ENCODE results near the gene URB2. TPM values are rescaled to one million over a fixed set of nuclear protein-coding genes. Genes with fewer than 3 reads are reported as not detected.

URB2 gene
- total RNA-seq, 1 experiment from 2014 or later: 24.6 TPM

GRCh38 chr1:229694053-229694693 is 68.1 kb downstream of the URB2 start (continued):
- TF ChIP-seq, protein P1, sequence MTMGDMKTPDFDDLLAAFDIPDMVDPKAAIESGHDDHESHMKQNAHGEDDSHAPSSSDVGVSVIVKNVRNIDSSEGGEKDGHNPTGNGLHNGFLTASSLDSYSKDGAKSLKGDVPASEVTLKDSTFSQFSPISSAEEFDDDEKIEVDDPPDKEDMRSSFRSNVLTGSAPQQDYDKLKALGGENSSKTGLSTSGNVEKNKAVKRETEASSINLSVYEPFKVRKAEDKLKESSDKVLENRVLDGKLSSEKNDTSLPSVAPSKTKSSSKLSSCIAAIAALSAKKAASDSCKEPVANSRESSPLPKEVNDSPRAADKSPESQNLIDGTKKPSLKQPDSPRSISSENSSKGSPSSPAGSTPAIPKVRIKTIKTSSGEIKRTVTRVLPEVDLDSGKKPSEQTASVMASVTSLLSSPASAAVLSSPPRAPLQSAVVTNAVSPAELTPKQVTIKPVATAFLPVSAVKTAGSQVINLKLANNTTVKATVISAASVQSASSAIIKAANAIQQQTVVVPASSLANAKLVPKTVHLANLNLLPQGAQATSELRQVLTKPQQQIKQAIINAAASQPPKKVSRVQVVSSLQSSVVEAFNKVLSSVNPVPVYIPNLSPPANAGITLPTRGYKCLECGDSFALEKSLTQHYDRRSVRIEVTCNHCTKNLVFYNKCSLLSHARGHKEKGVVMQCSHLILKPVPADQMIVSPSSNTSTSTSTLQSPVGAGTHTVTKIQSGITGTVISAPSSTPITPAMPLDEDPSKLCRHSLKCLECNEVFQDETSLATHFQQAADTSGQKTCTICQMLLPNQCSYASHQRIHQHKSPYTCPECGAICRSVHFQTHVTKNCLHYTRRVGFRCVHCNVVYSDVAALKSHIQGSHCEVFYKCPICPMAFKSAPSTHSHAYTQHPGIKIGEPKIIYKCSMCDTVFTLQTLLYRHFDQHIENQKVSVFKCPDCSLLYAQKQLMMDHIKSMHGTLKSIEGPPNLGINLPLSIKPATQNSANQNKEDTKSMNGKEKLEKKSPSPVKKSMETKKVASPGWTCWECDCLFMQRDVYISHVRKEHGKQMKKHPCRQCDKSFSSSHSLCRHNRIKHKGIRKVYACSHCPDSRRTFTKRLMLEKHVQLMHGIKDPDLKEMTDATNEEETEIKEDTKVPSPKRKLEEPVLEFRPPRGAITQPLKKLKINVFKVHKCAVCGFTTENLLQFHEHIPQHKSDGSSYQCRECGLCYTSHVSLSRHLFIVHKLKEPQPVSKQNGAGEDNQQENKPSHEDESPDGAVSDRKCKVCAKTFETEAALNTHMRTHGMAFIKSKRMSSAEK (CRISPR knock-in tag; IDR thresholded peaks at IDR 0.05; ENCODE audit: borderline replicate concordance): no peak
- TF ChIP-seq TEAD1 (CRISPR knock-in tag; IDR thresholded peaks at IDR 0.05): peak; percentile 69; the same call in 1 of the 2 replicates
- no peak for TF ChIP-seq SOX15 (CRISPR knock-in tag; IDR thresholded peaks at IDR 0.05)
- TF ChIP-seq CBFB (CRISPR knock-in tag; IDR thresholded peaks at IDR 0.05; ENCODE audit: low read depth): no peak
- TF ChIP-seq ZNF396 (CRISPR knock-in tag; IDR thresholded peaks at IDR 0.05; ENCODE audit: borderline replicate concordance): no peak
- no peak for TF ChIP-seq SMAD3 (CRISPR knock-in tag; IDR thresholded peaks at IDR 0.05; ENCODE audit: borderline replicate concordance)
- 0 out of 2 replicates have a peak, but pooled peaks have one; percentile 33 for TF ChIP-seq PRRX2 (CRISPR knock-in tag; IDR thresholded peaks at IDR 0.05)
- TF ChIP-seq AR (CRISPR knock-in tag; IDR thresholded peaks at IDR 0.05): no peak
- TF ChIP-seq ZNF416 (CRISPR knock-in tag; IDR thresholded peaks at IDR 0.05): no peak
- TF ChIP-seq, protein P2, sequence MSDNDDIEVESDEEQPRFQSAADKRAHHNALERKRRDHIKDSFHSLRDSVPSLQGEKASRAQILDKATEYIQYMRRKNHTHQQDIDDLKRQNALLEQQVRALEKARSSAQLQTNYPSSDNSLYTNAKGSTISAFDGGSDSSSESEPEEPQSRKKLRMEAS (CRISPR knock-in tag; IDR thresholded peaks at IDR 0.05): peak; percentile 68; the same call in 1 of the 2 replicates
- no peak for TF ChIP-seq JUN (CRISPR knock-in tag; IDR thresholded peaks at IDR 0.05)
- TF ChIP-seq E2F4 (CRISPR knock-in tag; IDR thresholded peaks at IDR 0.05; ENCODE audit: borderline replicate concordance, low read depth): no peak
- TF ChIP-seq MXD4 (CRISPR knock-in tag; IDR thresholded peaks at IDR 0.05; ENCODE audit: borderline replicate concordance): no peak
- TF ChIP-seq ZNF425 (CRISPR knock-in tag; conservative IDR thresholded peaks at IDR 0.05): no peak
- TF ChIP-seq, protein P3, sequence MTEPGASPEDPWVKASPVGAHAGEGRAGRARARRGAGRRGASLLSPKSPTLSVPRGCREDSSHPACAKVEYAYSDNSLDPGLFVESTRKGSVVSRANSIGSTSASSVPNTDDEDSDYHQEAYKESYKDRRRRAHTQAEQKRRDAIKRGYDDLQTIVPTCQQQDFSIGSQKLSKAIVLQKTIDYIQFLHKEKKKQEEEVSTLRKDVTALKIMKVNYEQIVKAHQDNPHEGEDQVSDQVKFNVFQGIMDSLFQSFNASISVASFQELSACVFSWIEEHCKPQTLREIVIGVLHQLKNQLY (CRISPR knock-in tag; IDR thresholded peaks at IDR 0.05): no peak
- no peak for TF ChIP-seq ZNF317 (CRISPR knock-in tag; IDR thresholded peaks at IDR 0.05; ENCODE audit: borderline replicate concordance, low read depth)
- TF ChIP-seq HMGXB4 (CRISPR knock-in tag; IDR thresholded peaks at IDR 0.05): no peak
- 0 out of 2 replicates have a peak, but pooled peaks have one; percentile 33 for TF ChIP-seq ZBTB43 (CRISPR knock-in tag; IDR thresholded peaks at IDR 0.05)
- TF ChIP-seq GRHL2 (CRISPR knock-in tag; IDR thresholded peaks at IDR 0.05; ENCODE audit: insufficient replicate concordance, severe bottlenecking): no peak
- no peak for TF ChIP-seq E2F1 (CRISPR knock-in tag; IDR thresholded peaks at IDR 0.05)
- TF ChIP-seq, protein P4, sequence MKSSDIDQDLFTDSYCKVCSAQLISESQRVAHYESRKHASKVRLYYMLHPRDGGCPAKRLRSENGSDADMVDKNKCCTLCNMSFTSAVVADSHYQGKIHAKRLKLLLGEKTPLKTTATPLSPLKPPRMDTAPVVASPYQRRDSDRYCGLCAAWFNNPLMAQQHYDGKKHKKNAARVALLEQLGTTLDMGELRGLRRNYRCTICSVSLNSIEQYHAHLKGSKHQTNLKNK (CRISPR knock-in tag; IDR thresholded peaks at IDR 0.05): no peak
- no peak for TF ChIP-seq SMAD4 (CRISPR knock-in tag; IDR thresholded peaks at IDR 0.05)

All from WTC11 (cell line).